Stomach (tissue), 4 donors: ENCODE results near the gene HAVCR1.

Experiments used
- CTCF ChIP-seq, 7 experiments: fragments of 450-650 bp in 4 of 7; fragments of 200-600 bp in 3 of 7; sonication (generic) in 3 of 7; IDR thresholded peaks; one replicate each; pipeline ENCODE4 v1.5.1; 2016 to 2019; ENCODE audit warnings: antibody characterized with exemption in 7 of 7, control low read depth in 2 of 7, mild to moderate bottlenecking in 1 of 7
- EP300 ChIP-seq: sonication (generic); formaldehyde crosslinking; IDR thresholded peaks from one replicate; pipeline ENCODE4 v1.6.1; 2017; ENCODE audit warnings: antibody characterized with exemption
- POLR2A ChIP-seq, 4 donors: fragments of 450-650 bp; IDR thresholded peaks; one replicate each; pipeline ENCODE4 v1.6.1; 2016; ENCODE audit warnings: antibody characterized with exemption in 4 of 4, control low read depth in 2 of 4, mild to moderate bottlenecking in 1 of 4, moderate library complexity in 1 of 4

- no peak for TF ChIP-seq POLR2A (IDR thresholded peaks at IDR 0.05)
- no peak for TF ChIP-seq CTCF (IDR thresholded peaks at IDR 0.05)
- TF ChIP-seq EP300, result no peak
Measured at GRCh38 chr5:157004893-157005551, 53.9 kb downstream of the HAVCR1 start.
